Kidney tubule cell (primary cell): ENCODE measurements around the gene INKA1.
"Not testable (repeated sequence)": the region's sequence is repeated elsewhere in the genome, so short reads cannot be mapped to it uniquely, and the experiment has no call there.

ENCODE experiments used
- DNase-seq: peaks from one replicate; pipeline ENCODE4 v3.0.0-alpha.2; 2018; ENCODE audit warnings: low spot score

The INKA1 gene

DNA sequence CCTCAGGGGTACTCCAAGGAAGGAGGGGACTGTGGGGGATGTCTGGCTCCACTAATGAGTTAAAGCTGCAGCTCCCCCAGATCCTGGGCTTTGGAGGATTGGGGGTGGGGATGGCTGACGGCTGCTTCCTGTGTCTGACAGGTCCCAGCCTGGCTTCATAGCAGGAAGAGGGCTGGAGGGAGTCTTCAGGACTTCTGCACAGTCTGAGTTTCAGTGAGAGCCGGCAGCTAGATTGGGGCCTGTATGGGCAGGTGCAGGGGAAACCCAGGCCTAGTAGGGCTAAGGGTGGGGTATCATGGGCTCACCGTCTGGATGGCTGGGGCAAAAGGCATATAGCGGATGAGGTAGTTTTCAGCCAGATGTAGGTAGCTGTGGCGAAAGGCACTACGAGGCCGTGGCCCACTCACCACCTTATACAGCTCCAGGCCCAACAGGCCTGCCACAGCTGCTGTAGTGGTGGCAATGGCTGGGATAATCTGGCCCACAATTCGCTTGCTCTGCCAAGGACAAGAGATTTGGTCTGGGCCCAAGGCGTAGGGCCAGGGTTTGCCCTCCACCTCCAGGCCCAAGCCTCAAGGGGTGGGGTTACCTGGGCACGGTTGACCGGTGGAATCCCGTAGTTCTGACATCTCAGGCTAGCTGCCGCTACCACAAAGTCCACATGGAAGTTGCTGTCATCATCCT is 4.5 kb downstream of the INKA1 start:
- DNase-seq = no peak

GRCh38 chr3:49812916-49813496 is 9.9 kb downstream of the INKA1 start:
- DNase-seq = no peak

DNA sequence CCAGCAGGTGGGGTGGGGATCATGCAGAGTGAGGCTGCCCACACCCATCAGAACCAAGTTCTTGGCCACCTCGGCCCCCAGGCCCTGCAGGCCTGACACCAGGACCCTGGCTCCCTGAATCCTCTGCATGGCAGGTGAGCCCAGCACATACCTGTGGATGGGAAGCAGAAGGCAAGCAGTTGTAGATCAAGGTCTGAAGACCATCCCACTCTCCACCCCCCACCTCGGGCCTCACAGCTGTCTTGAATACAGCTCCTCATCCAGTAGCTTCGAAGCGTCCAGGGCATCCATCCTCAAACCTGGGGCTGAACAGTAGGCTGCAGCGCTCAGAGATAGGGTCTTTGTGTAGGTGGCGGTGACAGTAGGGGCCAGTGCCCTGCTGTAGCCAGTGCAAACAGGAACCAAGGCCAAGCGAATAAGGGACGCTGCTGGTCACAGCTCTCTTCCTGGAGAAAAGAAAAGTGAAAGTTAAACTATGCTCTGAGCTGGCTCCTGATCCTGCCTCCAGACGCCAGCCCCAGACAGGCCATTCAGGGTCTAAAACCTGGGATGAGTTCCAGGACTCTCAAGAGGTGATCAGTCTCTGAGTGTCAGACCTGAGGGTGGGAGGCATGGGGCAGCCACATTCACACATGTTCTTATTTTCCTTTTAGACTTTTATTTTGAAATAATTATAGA is 10.6 kb downstream of the INKA1 start, which contains the start of gene UBA7:
UBA7 (minus strand) TSS at position 457 of the 678 bp plus-strand sequence; CDS start at position 291, 166 bp downstream.
- DNase-seq = peak; percentile 79

DNA sequence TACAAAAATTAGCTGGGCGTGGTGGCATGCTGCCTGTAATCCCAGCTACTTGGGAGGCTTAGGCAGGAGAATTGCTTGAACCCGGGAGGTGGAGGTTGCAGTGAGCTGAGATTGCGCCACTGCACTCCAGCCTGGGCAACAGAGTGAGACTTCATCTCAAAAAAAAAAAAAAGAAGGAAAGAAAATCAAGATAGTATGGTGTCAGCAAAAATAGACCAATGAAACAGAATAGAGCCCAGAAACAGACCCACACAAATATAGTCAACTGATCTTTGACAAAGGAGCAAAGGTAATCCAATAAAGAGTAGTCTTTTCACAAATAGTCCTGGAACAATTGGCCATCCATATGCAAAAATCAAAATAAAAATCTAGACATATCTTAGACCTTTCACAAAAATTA is 20.1 kb downstream of the INKA1 start:
- DNase-seq = not testable (repeated sequence)

DNA sequence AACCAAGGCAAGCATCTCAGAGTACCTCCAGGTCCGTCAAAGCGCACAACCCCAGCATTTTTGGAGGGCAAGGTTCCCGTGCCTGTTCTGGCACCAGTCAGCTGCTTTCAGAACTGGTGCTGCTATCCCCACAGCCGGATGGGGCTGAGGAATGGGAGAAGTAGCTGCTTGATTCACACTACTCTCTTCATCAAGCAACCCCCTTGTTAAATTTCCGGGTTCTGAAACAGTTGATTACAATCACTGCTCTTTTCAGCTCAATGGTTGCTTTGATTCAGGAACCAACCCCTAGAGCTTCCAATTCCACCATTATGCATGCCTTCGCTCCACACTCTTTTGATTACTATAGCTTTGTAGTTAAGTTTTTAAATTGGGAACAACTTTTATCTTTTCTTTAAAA is 23.0 kb downstream of the INKA1 start:
- no peak for DNase-seq

- no peak for DNase-seq
Measured at GRCh38 chr3:49831341-49831740, 28.3 kb downstream of the INKA1 start.

DNA sequence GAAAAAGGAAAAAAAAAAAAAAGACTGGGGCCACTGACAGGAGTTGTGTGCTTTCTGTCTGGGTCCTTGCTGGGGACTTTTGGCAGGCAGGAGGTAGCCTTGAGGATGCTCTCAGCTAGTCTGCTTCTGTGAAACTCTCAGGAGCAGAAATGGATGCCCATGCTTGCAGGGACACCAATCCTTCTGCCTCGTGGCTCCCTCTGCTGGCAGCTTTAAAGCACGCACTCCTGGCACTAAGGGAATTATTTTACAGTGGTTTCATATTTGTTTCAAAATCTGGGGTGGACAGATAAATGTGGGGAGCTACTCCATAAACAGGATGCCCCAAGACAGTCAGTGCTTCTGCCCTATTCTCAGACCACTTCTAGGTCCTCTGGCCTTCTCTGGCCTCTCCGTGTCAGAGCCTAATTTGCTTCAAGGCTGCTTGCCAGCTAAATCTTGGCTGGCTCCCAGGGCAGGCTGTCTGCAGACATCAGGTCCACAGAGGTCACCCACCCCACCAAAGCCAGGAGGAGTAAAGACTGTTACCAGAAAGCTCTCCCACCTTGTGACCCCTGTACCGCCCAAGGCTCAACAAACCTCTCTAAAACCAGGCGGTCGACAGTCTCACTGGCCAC is 36.2 kb downstream of the INKA1 start:
- peak; percentile 70 for DNase-seq

DNA sequence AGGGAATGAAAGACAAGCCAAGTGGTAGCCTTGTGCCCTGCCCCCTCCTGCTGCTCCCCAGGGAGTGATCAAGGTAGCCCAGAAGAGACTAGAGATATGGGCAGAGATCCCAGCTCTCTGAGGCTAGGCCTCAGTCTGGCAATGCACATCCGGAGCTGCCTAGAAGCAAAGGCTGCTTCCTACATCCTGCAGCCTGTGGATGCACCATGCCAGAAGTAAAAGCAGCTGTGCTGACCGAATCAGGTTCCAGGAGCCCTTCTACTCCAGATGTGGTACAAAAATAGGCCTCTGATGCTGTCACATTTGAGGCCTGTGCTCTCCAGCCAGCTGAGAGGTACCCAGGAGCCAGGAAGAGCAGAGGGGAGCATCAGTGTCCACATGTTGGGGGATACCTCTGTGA is 37.3 kb downstream of the INKA1 start:
- DNase-seq = no peak

- peak; percentile 10 for DNase-seq
Measured at GRCh38 chr3:49841126-49841696, 38.1 kb downstream of the INKA1 start.

DNA sequence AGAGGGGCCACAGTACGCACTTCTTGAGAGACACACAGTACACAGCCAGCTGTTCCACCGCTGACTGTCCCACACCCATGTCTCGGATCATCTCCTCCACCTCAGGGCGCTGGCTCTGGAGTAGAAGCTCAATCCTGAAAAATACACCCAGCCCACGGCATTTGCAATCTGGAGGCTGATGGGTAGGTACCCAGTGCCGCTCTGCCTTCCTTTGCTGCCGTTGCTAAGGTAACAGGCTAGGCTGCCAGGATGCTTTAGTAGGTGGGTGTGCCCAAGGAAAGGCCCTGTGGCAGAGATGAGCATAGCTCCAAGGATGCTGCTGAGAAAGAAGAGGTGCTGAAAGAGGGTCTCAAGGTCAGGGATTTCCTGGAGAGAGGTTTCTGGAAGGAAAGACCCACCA is 38.7 kb downstream of the INKA1 start:
- no peak for DNase-seq

DNA sequence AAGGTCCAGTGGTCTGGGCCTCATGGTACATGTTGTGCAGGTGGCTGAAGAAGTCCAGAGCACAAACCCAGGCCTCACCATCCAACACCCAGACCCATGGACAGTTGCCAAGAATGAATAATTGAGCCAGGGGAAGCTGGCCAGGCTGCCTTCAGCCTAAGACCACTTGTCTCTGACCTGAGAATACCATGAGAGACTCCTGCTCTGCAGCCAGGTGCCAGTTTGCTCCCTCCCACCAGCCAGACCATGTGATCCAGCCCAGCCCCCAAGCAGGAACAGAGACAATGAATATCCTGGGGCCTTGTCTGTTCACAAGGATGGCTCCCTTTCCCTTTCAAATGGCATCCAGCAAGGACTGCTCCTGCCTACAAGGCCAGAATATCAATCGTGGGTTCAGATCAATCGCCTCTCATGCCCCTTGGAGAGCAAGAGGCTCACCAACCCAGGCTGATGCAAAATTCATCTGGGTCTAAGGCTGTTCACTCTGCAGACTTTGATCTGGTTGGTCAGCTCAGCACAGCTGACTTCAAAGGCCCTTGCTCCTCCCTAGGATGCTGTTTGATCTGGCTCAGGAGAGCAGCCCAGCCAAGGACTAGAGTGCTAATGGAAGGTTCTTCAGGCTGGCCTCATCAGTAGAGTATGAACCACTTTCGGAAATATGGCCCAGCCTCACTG is 39.9 kb downstream of the INKA1 start:
- no peak for DNase-seq

GRCh38 chr3:49844464-49845183 is 41.6 kb downstream of the INKA1 start:
- peak; percentile 13 for DNase-seq

- no peak for DNase-seq
Measured at GRCh38 chr3:49845694-49846093, 42.6 kb downstream of the INKA1 start.
